WERI-Rb-1 (cell line): Measurements from ENCODE around the gene CRACR2A.

Experiments
- DNase-seq: peaks from one replicate; pipeline ENCODE4 v3.0.0-alpha.2; 2020
- H3K27ac ChIP-seq: fragments of 250-450 bp; sonication (Bioruptor Pico); 2 replicates; pipeline ENCODE4 v1.5.1; 2020; ENCODE audit warnings: mild to moderate bottlenecking, moderate library complexity
- H3K27me3 ChIP-seq: fragments of 250-450 bp; sonication (Bioruptor Pico); 2 replicates; pipeline ENCODE4 v1.5.1; 2021; ENCODE audit warnings: mild to moderate bottlenecking, low read depth, moderate library complexity; ENCODE audit not compliant: insufficient read depth, severe bottlenecking
- H3K36me3 ChIP-seq: fragments of 250-450 bp; sonication (Bioruptor Pico); 2 replicates; pipeline ENCODE4 v1.5.1; 2020; ENCODE audit warnings: mild to moderate bottlenecking, moderate library complexity
- H3K4me3 ChIP-seq: 2 replicates; pipeline ENCODE4 v1.5.1; 2011; ENCODE audit warnings: low read depth, mild to moderate bottlenecking, control low read depth, low read length
- H3K9me3 ChIP-seq: fragments of 250-450 bp; sonication (Bioruptor Pico); 2 replicates; pipeline ENCODE4 v1.5.1; 2021; ENCODE audit warnings: mild to moderate bottlenecking, moderate library complexity; ENCODE audit not compliant: severe bottlenecking
- CTCF ChIP-seq: IDR thresholded peaks from 2 replicates; pipeline ENCODE4 v1.5.1; 2011; ENCODE audit warnings: low read depth, mild to moderate bottlenecking, control low read depth, inconsistent platforms, low read length

The CRACR2A gene

GRCh38 chr12:3744229-3744901 is 8.5 kb downstream of the CRACR2A start:
- Histone ChIP-seq H3K36me3 (no peaks in the 10 kb centered on the region), H3K27me3 (no peaks in the 10 kb centered on the region), H3K9me3 (peaks cover 6% of the 10 kb centered on the region), H3K4me3 (no peak overlapping the region), H3K27ac (no peak overlapping the region)
- DNase-seq: no peak
- TF ChIP-seq CTCF: no peak

GRCh38 chr12:3743803-3744202 is 9.1 kb downstream of the CRACR2A start:
- H3K27ac ChIP-seq: no peak overlapping the region
- peaks cover 6% of the 10 kb centered on the region for H3K9me3 ChIP-seq
- H3K27me3 ChIP-seq: no peaks in the 10 kb centered on the region
- no peak for TF ChIP-seq CTCF
- H3K4me3 ChIP-seq: no peak overlapping the region
- DNase-seq: no peak
- H3K36me3 ChIP-seq: no peaks in the 10 kb centered on the region

GRCh38 chr12:3741882-3742672 is 10.8 kb downstream of the CRACR2A start:
- H3K27ac ChIP-seq: no peak overlapping the region
- H3K9me3 ChIP-seq: peaks cover 6% of the 10 kb centered on the region
- no peak for DNase-seq
- no peak for TF ChIP-seq CTCF
- H3K36me3 ChIP-seq: no peaks in the 10 kb centered on the region
- H3K4me3 ChIP-seq: no peak overlapping the region
- H3K27me3 ChIP-seq: no peaks in the 10 kb centered on the region

- Histone ChIP-seq H3K27ac (no peak overlapping the region), H3K36me3 (no peaks in the 10 kb centered on the region), H3K27me3 (no peaks in the 10 kb centered on the region), H3K4me3 (no peak overlapping the region), H3K9me3 (no peaks in the 10 kb centered on the region)
- DNase-seq: no peak
- no peak for TF ChIP-seq CTCF
Measured at GRCh38 chr12:3740480-3741231, 12.3 kb downstream of the CRACR2A start.

- Histone ChIP-seq H3K27me3 (no peaks in the 10 kb centered on the region), H3K36me3 (no peaks in the 10 kb centered on the region; the same call in 1 of the 2 replicates), H3K9me3 (no peaks in the 10 kb centered on the region), H3K4me3 (no peak overlapping the region), H3K27ac (no peak overlapping the region)
- no peak for TF ChIP-seq CTCF
- DNase-seq: no peak
Measured at GRCh38 chr12:3735432-3735831, 17.5 kb downstream of the CRACR2A start.
